Activated CD8-positive, alpha-beta memory T cell treated with anti-CD3 and anti-CD28 coated beads, Interleukin-2, amount 50 U/mL, for 24 hours (primary cell): ENCODE measurements around the gene DDX24.
A peak's percentile ranks its signal among the peaks of the same experiment; 100 is the strongest.

Source experiments
- DNase-seq: peaks from one replicate; pipeline ENCODE4 v3.0.0-alpha.2; 2020; ENCODE audit errors: extremely low read depth

DDX24 gene, protein sequence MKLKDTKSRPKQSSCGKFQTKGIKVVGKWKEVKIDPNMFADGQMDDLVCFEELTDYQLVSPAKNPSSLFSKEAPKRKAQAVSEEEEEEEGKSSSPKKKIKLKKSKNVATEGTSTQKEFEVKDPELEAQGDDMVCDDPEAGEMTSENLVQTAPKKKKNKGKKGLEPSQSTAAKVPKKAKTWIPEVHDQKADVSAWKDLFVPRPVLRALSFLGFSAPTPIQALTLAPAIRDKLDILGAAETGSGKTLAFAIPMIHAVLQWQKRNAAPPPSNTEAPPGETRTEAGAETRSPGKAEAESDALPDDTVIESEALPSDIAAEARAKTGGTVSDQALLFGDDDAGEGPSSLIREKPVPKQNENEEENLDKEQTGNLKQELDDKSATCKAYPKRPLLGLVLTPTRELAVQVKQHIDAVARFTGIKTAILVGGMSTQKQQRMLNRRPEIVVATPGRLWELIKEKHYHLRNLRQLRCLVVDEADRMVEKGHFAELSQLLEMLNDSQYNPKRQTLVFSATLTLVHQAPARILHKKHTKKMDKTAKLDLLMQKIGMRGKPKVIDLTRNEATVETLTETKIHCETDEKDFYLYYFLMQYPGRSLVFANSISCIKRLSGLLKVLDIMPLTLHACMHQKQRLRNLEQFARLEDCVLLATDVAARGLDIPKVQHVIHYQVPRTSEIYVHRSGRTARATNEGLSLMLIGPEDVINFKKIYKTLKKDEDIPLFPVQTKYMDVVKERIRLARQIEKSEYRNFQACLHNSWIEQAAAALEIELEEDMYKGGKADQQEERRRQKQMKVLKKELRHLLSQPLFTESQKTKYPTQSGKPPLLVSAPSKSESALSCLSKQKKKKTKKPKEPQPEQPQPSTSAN

DNA sequence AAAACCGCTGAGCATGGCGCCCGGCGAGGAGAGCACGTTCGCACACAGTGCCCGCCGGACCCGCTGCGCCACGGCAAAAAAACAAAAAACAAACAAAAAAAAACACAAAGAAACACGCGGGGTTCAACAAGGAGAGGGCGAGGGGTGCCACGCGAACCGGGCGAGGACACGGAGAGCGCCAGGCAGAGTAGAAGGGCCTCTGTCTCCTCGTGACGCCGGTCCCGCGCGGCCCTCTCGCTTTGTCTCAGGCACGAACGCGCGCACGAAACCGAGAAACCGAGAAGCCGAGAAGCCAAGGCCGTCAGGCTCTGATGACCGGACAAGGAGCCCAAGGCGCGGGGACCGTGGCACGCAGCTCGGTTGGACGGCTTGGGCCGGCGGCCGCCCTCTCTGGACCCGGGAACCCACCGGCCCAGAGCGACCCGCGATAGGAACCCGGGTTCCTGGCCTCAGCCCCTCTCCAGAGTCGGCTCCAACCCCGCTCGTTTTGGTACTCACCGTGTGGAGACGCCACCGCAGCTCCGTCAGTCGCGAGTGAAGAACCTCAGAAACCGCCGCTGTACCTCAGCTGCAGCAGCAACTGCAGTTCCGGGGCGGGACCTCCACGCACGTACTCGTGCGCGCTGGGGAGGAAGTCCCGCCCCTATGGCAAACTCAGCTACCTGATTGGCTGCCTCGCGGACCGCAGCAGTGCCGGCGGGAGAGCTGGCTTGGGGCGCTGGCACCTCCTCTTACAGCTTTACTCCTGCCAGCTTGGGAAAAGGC, at the start of gene DDX24, which contains the start of gene IFI27L1:
DDX24 (minus strand) TSS at position 582 of the 765 bp plus-strand sequence. CDS start 1,460 bp downstream, outside the sequence.
IFI27L1 (plus strand) TSS at position 690 of the 765 bp plus-strand sequence. CDS start 15,628 bp downstream, outside the sequence.
- peak; percentile 93 for DNase-seq

DNA sequence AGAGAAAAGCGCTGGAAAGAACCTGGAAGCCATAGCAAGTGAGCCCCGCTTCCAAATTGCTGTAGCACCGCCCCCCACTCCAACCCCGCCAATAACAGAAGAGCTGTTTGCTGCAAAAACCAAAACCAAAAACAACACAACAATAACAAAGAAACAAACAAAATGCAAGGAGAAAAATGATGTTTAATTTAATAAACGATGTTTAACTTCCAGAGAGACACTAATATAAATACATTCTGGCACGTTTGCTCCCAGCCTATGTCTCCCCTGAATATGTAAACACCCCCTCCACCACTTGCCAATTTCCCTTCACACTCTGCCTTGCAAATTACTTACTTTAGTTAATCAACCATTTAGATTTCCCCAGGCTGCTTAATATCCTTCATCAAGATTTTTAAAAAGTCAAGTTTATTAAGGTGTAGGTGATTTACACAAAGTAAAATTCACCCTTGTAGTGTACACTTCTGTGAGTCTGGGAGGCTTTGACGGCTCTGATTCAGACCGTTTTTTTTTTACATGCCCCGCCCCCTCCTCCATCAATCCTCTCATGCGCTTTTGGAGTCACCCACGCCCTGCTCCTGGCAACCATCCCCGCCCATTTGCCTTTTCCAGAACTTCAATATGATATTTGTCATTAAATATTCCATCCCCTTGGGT, 48.9 kb upstream of the DDX24 start:
- DNase-seq: no peak

DNA sequence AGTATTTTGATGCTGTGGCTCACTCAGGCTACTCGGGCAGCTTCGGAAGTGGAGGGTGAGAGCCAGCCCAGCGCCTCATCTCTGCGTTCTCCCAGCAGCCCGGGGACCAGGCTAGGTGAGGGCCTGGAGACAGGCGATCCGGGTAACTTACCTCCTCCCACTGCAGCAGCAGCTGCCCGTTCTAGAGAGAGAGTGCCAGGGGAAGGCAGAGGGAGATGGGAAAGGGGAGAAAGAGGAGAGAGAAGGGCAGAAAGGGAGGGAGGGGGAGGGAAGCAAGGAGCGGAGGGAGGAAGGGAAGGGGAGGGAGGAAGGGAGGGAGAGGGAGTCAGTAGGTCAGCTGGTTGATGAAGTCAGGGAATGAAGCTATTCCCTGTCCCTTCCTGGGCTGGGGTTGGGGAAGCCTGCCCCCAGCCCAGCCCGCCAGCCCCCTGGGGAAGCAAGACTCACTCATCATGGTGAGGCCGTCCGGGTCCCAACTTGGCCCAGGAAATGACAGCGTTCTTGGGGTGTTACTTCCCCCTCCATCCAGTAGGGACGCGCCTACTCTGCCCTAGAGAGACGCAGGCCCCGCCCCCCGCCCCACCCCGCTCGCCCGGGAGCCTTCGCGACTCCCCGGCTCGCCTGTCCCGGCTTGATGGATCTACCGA, 48.2 kb upstream of the DDX24 start, which contains the start of gene IFI27L2:
IFI27L2 (minus strand) TSS at position 494 of the 647 bp plus-strand sequence; CDS start at position 454, 40 bp downstream.
- DNase-seq: peak; percentile 26

DNA sequence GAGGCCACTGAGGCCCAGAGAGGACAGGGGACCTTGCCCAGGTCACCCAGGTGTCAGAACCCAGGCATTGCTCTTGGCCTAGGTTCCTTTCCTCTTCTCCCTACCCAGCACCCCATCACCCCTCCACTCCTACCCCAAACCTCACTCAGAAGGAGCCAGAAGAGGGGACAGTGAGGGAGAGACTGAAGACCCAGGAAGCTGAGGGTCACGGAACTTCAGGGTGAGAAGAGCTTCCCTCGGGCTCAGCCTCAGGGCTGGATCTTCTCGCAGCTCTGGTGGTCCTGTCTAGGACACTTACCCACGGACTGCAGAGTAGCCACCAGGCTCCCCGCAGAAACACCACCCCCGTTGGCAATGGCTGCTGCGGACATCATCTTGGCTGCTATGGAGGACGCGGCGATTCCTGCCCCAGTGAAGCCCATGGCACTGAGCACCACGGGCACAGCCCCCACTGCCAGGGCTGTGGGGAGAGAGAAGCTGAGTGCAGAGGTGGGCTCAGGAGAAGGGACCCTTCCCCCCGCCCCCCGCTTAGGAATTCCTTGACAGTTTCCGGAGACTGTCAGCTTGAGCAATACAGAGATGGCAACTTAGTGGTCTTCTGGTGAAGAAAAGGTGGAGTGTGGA, 47.3 kb upstream of the DDX24 start:
- no peak for DNase-seq

DNA sequence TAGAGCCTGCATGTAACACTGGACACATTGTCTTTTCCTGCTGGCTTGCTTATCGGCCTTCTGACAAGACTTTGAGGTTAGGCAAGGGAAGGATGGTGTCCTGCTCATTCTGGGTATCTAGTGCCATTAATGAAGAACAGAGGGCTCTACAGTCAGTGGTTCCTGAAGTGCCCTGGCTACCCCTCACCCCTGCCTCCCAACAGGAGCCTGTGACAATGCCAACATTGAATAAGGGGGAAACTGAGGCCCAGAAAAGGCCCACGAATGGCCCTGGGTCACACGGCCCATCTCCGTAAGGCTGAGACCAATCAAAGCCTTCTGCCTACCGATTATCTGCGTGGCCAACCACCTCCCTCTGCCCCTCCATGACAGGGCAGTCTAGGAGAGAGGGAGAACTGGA, 46.3 kb upstream of the DDX24 start:
- DNase-seq: no peak

DNA sequence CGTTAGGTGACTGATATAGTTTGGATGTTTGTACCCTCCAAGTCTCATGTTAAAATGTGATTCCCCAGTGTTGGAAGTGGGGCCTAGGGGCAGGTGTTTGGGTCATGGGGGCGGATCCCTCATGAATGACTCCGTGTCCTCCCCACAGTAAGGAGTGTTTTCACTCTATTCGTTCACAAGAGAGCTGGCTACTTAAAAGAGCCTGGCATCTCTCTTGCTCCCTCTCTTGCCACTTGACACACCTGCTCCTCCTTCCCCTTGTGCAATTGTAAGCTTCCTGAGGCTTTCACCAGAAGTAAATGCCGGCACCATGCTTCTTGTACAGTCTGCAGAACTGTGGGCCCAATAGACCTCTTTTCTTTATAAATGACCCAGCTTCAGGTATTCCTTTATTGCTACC, 45.8 kb upstream of the DDX24 start:
- DNase-seq: no peak

DNA sequence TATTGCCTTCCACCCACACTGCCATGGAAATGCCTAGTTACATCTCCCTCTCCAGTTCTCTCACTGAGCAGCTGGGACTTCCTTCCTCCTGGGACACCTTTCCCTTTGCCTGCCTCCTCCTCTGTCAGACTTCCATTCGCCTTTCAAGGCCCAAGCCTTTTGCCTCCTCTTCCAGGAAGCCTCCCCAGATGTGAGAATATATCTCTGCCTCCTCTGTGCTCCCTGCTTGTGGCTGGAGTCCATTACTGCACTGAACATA, 45.3 kb upstream of the DDX24 start:
- no peak for DNase-seq

DNA sequence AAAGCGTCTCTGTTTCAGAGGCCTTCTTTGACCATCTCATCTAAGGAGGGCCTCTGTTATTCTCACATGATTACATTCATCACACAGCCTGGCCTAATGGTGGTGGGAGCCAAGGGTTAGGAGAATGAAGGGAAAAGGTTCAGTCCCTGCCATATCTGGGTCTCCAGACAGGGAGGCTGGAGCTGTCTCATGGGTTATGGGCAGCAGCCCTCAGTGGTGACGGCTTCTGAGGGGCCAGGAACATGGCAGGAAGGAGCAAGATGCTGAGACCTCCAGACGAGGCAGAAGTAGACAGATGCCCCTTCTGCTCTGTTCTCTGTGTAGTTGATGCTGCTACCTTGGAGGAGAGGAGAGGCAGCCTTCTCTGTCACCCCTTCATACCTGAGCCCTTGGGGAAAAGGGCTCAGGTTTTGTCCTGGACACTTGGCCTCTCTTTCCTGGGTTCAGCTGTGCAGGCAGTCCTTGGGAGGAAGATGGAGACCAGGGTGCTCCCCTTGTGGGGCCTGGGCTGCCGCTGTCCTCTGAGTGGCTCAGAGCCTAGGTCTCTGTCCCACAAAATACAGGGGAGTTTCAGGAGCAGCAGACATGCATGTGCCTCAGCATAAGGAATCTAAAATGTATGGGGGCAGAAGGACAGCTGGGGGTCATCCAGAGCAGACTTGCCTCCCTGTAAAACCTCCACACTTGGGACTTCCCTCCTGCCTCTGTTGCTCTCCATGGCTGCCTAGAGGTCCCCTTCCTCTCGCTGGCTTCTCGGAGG, 44.8 kb upstream of the DDX24 start:
- no peak for DNase-seq

DNA sequence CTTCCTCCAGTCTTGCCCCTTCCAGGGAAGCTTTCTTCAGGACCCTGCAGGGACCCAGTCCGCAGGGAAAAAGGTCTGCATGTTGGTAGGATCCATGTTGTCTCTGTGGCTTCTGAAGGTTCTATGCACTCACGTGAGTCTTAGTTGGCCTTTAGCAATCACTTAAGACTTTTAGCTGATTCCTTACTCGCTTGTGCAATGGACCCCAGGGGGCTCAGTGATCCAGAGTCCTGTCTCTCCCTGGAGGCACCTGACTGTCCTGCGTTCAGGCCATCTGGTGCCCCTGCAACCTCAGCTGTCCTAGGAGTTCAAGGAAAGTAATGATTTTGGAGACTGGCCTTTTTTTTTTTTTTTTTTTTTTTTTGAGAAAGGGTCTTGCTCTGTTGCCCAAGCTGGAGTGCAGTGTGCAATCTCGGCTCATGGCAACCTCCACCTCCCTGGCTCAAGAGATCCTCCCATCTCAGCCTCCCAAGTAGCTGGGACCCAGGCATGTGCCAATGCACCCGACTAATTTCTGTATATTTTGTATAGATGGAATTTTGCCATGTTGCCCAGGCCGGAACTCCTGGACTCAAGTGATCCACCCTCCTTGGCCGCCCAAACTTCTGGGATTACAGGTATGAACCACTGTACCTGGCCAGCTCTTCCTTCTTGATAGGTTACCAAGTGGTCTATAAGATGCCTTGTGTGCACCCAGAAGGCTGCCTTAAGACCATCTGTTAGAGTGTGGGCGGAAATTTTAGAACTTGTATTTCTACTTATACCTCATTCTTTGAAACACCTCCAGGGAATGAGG, 43.8 kb upstream of the DDX24 start:
- no peak for DNase-seq

DNA sequence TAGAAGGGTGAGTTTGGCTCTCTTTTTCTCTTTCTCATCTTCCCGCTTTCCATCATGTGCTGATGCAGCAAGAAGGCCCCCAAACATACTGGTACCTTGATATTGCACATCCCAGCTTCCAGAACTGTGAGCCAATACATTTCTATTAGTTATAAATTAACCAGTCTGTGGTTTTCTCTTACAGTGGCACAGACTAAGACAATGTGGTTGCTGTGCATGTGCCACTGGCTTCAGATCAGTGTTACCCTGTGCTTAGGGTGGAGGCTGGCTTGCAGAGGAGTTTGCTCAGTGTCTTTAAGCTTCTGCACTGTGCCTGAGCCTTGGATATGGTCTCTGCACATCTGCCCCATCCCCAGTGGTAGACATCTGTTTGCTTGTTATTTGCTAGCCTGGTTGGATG, 42.9 kb upstream of the DDX24 start:
- no peak for DNase-seq

DNA sequence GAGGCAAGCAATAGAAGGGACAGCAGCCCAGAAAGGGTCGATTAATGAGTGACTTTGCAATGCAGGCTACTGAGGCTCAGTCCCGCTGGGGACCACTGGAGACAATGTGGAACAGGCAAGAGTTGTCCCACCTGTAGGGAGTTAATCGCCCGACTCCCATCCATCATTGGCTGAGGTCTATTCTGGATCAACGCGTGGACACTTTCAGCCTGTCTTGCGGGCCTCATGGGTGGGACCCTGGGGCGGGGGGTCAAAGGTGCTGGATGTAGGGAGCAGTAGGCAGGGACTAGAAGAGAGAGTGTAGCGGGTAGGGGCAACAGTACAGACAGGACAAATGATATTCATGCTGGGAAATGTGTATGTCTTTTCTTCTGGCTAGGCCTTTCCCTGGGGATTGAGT, 42.3 kb upstream of the DDX24 start:
- no peak for DNase-seq

DNA sequence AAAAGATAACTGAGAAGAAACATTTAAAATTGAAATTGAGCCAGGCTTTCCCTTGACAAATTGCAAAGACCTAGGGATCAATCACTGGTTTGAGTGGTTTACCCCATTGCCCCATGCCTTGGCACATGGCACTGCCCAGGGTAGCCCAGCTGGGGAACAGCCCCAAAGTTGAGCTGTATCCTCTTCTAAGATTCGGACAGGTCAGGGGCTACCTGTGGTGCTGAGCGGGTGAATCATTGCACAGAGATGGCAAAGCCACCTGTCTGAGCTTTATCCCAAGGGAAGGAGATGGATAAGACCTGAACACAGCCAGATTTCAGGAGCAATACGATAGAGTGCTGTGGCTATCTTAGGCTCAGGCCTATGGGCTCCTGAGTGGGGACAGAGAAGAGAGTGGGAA, 41.4 kb upstream of the DDX24 start:
- DNase-seq: no peak

DNA sequence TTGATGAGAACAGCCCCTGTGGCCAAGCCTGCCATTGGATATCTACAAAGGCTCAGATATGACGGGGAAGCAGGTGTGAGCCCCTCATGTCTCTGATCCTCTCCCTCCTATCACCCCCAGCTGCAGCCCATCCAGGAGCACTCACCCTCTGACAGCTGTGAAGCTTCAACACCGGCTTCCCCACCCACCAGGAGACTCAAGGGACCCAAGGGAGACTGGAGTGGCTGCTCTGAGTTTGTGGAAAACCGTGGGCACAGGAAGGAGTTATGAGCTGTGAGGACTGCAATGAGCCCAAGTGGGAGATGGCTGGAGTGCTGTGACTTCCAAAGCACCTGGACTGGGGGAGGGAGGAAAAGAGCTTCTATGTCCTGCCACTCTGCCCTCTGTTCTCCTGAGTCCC, 40.5 kb upstream of the DDX24 start:
- no peak for DNase-seq

DNA sequence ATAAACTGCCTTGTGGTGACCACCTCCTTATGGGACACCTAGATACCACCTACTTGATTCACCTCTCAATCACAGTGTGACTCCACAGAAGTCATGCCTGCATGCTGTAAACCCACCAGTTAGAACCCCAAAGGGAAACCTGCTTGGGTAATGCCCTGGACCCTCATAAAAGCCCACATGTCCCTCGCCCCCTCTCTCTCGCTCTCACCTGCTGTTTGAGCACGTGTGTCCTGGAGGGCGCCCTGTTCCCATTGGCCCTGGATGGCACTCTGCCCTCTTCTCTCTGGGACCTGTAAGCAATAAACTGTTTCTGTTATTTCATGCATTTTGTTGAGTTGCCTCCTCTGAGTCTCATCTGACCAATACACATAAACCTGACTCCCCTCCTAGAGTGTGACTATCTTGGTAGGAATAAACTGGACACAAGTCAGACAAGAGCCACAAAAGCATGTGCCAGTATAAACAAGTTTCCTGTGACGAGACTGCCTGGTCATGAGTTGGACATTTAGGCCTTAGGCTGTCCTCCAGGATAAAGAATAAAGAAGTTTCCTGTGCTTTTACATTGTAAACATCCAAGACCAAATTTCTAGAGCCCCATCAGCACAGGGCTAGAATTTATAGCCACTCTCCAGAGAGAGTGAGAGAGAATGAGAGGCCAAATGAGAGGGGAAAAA, 39.8 kb upstream of the DDX24 start:
- DNase-seq: no peak

DNA sequence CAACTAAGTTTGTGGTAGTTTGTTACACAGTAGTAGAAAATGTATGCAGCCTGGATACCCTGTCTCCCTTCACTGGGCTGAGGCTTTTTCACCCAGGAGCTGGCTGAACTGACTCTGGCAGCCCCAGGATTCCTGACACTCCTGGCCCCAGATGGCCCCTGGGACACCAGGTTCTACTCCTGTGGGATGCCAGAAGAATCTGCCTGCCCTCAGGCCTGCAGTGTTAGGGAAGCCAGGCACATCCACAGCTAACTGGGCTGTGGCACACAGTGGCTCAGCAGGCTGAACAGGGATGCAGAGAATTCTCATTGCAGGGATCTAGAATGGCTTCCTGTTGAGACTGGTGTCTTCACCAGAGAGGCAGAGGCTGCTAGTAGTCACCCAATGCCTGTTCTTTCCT, 38.1 kb upstream of the DDX24 start:
- DNase-seq: no peak

DNA sequence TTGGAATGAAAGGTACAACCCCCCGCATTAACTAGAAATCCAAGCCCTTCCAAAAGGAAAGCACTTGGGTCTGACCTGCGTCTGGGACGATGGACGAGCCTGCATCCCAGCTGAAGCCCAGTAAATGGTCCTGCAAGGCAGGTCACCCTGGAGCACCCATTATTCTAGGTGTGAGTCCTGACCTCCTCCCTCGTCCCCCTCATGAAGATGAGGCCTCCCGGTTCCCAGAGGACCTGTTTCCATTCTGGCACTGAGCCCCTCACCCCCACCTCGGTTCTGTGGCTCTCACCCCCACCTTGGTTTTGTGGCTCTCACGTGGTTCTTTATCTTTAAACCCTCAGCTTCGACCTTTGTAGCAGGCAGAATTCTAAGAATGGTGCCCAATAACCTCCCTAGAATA, 36.9 kb upstream of the DDX24 start:
- no peak for DNase-seq

DNA sequence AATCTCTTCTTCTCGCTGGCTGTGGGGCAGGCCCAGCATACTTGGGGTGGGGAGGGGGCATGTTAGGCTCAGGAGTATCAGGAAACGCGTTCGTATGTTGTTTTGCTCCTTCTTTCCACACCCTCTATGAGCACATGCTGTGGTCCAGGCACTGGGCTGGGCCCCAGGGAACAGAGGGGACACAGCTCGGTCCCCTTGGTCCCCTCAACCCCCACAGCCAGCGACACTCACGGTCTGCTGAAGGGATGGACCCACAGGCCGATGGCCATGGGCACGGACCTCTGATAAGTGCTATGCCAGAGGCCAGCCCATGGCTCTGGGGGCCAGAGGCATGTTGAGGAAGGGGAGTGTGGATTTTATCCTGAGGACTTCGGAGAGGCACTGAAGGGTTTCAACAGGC, 35.7 kb upstream of the DDX24 start:
- DNase-seq: no peak

DNA sequence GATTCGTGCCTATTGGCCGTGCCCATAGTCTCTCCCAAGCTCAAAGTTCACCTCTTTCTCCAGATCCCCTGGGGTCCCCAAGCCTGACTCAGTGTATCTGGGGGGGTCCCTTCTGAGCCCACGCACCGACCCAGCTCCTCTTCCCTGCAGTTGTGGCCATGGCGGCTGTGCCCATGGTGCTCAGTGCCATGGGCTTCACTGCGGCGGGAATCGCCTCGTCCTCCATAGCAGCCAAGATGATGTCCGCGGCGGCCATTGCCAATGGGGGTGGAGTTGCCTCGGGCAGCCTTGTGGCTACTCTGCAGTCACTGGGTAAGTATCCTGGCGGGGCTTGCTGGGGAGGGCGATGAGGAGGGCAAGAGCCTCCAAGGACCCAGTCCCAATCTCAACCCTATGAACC, 34.6 kb upstream of the DDX24 start:
- DNase-seq: no peak
